Uterus (tissue), 4 donors: ENCODE data around the gene SCARF2. TPM values are rescaled to one million over a fixed set of nuclear protein-coding genes. Genes with fewer than 3 reads are reported as not detected.
"Not testable (repeated sequence)": the region's sequence is repeated elsewhere in the genome, so short reads cannot be mapped to it uniquely, and the experiment has no call there.

Source experiments
- DNase-seq, 2 donors: peaks; one replicate each; pipeline ENCODE4 v3.0.0-alpha.2; 2019 to 2020
- H3K27ac ChIP-seq, 2 donors: fragments of 200-600 bp; sonication (generic); 1 replicate in 1 of 2; 2 replicates in 1 of 2; pipeline ENCODE4 v1.5.1; 2016 to 2018
- H3K27me3 ChIP-seq, 2 donors: fragments of 200-600 bp; sonication (generic); one replicate each; pipeline ENCODE4 v1.5.1; 2018 to 2019; ENCODE audit warnings: control low read depth in 1 of 2
- H3K36me3 ChIP-seq, 2 donors: fragments of 200-600 bp; sonication (generic); one replicate each; pipeline ENCODE4 v1.5.1; 2019; ENCODE audit warnings: control low read depth in 1 of 2
- H3K4me1 ChIP-seq, 2 donors: fragments of 200-600 bp; sonication (generic); one replicate each; pipeline ENCODE4 v1.5.1; 2018 to 2019; ENCODE audit warnings: control low read depth in 1 of 2
- H3K4me3 ChIP-seq, 2 donors: fragments of 200-600 bp; sonication (generic); 1 replicate in 1 of 2; 2 replicates in 1 of 2; pipeline ENCODE4 v1.5.1; 2018 to 2019; ENCODE audit warnings: mild to moderate bottlenecking in 1 of 2
- H3K9me3 ChIP-seq, 2 donors: fragments of 200-600 bp; sonication (generic); one replicate each; pipeline ENCODE4 v1.5.1; 2019; ENCODE audit warnings: control low read depth in 1 of 2
- POLR2A ChIP-seq, 2 donors: fragments of 450-650 bp; IDR thresholded peaks; one replicate each; pipeline ENCODE4 v1.6.1; 2016; ENCODE audit warnings: antibody characterized with exemption in 2 of 2, mild to moderate bottlenecking in 1 of 2, moderate library complexity in 1 of 2
- intact Hi-C: fragments of 100-400 bp; cut with DNase I; formaldehyde crosslinking; loops from one replicate; pipeline ENCODE4 v1.15.1; 2023; ENCODE audit warnings: low total_unique reads
- total RNA-seq, 4 donors: library from RNA; depleted of rRNA in 3 of 4; stranded (reverse); fragments of >200 nt in 3 of 4; gene quantifications; one replicate each; pipeline versions ENCODE4 v1.1.0 to v1.2.4, GENCODE V29; 2014 to 2023
- TF ChIP-seq, protein P1 (sequence below), 4 experiments: fragments of 200-600 bp in 2 of 4; fragments of 450-650 bp in 2 of 4; sonication (generic) in 2 of 4; IDR thresholded peaks; one replicate each; pipeline ENCODE4 v1.5.1; 2016 to 2019; ENCODE audit warnings: antibody characterized with exemption in 4 of 4, mild to moderate bottlenecking in 2 of 4, moderate library complexity in 1 of 4
- donor health status: DM: yes; HTN: yes; CAD: no.

SCARF2 gene
- total RNA-seq, 4 donors from 2014 or later = 22.9 to 84.5 (median 30.1) TPM

DNA sequence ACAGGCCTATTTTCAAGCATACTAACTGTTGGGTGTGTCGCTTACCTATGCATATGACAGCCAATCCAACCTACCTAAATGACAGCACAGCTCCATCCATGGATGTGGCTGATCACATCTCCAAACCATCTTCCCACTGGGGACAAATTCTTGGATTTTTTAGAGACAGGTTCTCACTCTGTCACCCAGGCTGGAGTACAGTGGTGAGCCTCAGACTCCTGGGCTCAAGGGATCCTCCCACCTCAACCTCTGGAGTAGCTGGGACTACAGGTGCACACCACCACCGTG lies 18.0 kb downstream of the SCARF2 start:
- Histone ChIP-seq H3K9me3 (no peaks in the 10 kb centered on the region), H3K36me3 (no peaks in the 10 kb centered on the region), H3K27me3 (no peaks in the 10 kb centered on the region), H3K27ac (no peak overlapping the region), H3K4me3 (no peak overlapping the region), H3K4me1 (peaks cover 0 to 14% of the 10 kb centered on the region in 2 donors)
- intact Hi-C loops = loop anchor here (5.0 kb wide), 1 partner anchor 38 kb away; no protein-coding TSS in a partner anchor
- TF ChIP-seq, protein P1, sequence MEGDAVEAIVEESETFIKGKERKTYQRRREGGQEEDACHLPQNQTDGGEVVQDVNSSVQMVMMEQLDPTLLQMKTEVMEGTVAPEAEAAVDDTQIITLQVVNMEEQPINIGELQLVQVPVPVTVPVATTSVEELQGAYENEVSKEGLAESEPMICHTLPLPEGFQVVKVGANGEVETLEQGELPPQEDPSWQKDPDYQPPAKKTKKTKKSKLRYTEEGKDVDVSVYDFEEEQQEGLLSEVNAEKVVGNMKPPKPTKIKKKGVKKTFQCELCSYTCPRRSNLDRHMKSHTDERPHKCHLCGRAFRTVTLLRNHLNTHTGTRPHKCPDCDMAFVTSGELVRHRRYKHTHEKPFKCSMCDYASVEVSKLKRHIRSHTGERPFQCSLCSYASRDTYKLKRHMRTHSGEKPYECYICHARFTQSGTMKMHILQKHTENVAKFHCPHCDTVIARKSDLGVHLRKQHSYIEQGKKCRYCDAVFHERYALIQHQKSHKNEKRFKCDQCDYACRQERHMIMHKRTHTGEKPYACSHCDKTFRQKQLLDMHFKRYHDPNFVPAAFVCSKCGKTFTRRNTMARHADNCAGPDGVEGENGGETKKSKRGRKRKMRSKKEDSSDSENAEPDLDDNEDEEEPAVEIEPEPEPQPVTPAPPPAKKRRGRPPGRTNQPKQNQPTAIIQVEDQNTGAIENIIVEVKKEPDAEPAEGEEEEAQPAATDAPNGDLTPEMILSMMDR (IDR thresholded peaks at IDR 0.05) = no peak
- no peak for TF ChIP-seq POLR2A (IDR thresholded peaks at IDR 0.05)
- no peak for DNase-seq

DNA sequence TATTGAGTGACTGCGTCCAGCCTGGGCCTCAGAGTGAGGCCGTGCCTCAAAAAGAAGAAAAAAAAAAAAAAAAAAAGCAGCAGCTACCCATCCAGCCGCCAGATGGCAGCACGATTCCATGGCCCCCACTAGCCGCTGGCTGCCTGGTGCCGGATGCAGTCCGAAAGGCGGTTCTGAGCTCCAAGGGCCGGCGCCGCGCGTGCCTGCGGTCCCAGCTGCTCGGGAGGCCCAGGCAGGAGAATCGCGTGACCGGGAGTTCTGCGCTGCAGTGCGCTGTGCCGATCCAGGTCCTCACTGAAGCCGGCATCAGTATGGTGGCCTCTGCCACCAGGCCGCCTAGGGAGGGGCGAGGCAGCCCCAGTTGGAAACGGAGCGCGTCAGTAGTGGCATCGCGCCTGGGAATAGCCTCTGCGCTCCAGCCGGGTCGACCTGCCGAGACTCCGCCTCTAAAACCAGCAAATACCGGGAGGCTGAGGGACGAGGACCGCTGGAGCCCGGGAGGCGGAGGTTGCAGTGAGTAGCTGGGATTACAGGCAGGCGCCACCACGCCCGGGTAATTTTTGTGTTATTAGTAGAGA lies 19.3 kb downstream of the SCARF2 start:
- intact Hi-C loops = loop anchor here (5.0 kb wide), 1 partner anchor 39 kb away; no protein-coding TSS in a partner anchor
- H3K4me3 ChIP-seq = peak overlapping the region; percentile 5 to 27
- no peaks in the 10 kb centered on the region for H3K27me3 ChIP-seq
- peak overlapping the region; percentile 60 to 64 for H3K27ac ChIP-seq
- TF ChIP-seq POLR2A (IDR thresholded peaks at IDR 0.05) = no peak
- TF ChIP-seq, protein P1 (IDR thresholded peaks at IDR 0.05) = peak; percentile 83 to 92 (median 86)
- no peaks in the 10 kb centered on the region for H3K9me3 ChIP-seq
- no peaks in the 10 kb centered on the region for H3K36me3 ChIP-seq
- peaks cover 0 to 6% of the 10 kb centered on the region in 2 donors for H3K4me1 ChIP-seq
- DNase-seq = peak; percentile 85

DNA sequence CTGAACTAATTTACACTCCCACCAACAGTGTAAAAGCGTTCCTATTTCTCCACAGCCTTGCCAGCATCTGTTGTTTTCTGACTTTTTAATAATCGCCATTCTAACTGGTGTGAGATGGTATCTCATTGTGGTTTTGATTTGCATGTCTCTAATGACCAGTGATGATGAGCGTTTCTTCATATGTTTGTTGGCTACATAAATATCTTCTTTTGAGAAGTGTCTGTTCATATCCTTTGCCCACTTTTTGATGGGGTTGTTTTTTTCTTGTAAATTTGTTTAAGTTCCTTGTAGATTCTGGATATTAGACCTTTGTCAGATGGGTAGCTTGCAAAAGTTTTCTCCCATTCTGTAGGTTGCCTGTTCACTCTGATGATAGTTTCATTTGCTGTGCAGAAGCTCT lies 21.9 kb downstream of the SCARF2 start:
- intact Hi-C loops = loop anchor here (5.0 kb wide), 1 partner anchor 42 kb away; no protein-coding TSS in a partner anchor
- H3K27me3 ChIP-seq, H3K4me1 ChIP-seq, H3K9me3 ChIP-seq, H3K27ac ChIP-seq, H3K4me3 ChIP-seq, H3K36me3 ChIP-seq, DNase-seq: not testable (repeated sequence)

DNA sequence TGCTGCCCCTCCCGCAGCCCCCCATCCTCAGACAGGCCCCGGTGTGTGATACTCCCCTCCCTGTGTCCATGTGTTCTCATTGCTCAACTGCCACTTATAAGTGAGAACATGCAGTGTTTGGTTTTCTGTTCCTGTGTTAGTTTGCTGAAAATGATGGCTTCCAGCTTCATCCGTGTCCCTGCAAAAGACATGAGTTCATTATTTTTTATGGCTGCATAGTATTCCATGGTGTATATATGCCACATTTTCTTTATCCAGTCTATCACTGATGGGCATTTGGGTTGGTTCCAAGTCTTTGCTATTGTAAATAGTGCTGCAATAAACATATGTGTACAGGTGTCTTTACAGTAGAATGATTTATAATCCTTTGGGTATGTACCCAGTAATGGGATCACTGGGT lies 22.4 kb downstream of the SCARF2 start:
- H3K4me3 ChIP-seq, H3K4me1 ChIP-seq, H3K36me3 ChIP-seq, DNase-seq, H3K27me3 ChIP-seq, H3K9me3 ChIP-seq, H3K27ac ChIP-seq: not testable (repeated sequence)
- intact Hi-C loops = loop anchor here (5.0 kb wide), 1 partner anchor 42 kb away; no protein-coding TSS in a partner anchor

DNA sequence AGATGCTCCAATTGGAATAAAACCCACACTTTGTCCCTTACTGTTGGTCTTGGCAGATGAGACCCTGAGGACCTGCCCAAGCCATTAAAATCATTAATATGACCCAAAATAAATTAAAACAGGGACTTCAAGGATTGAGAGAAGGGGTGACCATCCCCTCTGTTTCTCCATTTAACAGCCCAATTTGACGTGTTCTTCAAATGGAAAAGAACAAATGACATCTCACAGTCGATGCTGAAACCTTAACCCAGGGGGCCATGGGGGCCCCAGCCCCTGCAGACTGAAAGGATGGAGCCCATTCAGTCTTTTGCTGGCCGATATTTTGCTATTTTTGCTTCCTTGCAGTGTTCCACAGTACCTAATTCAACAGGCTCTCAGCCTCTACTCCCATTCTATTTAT lies 23.2 kb downstream of the SCARF2 start:
- intact Hi-C loops = no loop called here
- no peaks in the 10 kb centered on the region for H3K9me3 ChIP-seq
- H3K27ac ChIP-seq = no peak overlapping the region
- no peaks in the 10 kb centered on the region for H3K4me1 ChIP-seq
- H3K36me3 ChIP-seq = no peaks in the 10 kb centered on the region
- no peaks in the 10 kb centered on the region for H3K27me3 ChIP-seq
- no peak overlapping the region for H3K4me3 ChIP-seq
- no peak for DNase-seq
- no peak for TF ChIP-seq POLR2A (IDR thresholded peaks at IDR 0.05)
- TF ChIP-seq, protein P1 (IDR thresholded peaks at IDR 0.05) = no peak

DNA sequence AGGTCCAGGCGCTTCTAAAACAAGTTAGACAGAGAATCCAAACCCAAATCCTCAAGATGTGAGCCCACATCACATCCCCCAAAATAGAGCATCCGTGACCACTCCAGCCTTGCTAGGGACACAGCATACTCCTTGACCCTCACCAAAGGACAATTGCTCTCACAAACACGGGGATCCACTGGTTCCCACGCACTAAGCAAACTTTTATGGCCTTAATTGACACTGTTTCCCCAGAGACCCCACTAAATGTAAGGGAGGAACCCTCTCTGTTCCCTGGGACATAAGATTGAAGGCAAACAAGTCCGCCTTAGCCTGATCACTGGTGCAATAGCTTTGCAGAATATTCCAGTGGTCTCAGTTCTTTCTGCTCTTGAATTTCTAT lies 23.6 kb downstream of the SCARF2 start:
- no peaks in the 10 kb centered on the region for H3K4me1 ChIP-seq
- no peaks in the 10 kb centered on the region for H3K36me3 ChIP-seq
- intact Hi-C loops = no loop called here
- H3K4me3 ChIP-seq = no peak overlapping the region
- no peak overlapping the region for H3K27ac ChIP-seq
- H3K27me3 ChIP-seq = no peaks in the 10 kb centered on the region
- no peak for TF ChIP-seq POLR2A (IDR thresholded peaks at IDR 0.05)
- TF ChIP-seq, protein P1 (IDR thresholded peaks at IDR 0.05) = no peak
- H3K9me3 ChIP-seq = no peaks in the 10 kb centered on the region
- no peak for DNase-seq
